NCI-H2196 treated with DMSO at 0.1 percent for 48 hours (cell line): ENCODE results near the gene IPCEF1.
"Not testable (repeated sequence)": the region's sequence is repeated elsewhere in the genome, so short reads cannot be mapped to it uniquely, and the experiment has no call there.

ENCODE experiments used
- DNase-seq: peaks from one replicate; lab custom pipeline; 2025; ENCODE audit not compliant: unreplicated experiment; lab: John Stamatoyannopoulos, UW

Gene IPCEF1

GRCh38 chr6:154337406-154338005, 19.1 kb downstream of the IPCEF1 start:
- DNase-seq, result no peak

DNA sequence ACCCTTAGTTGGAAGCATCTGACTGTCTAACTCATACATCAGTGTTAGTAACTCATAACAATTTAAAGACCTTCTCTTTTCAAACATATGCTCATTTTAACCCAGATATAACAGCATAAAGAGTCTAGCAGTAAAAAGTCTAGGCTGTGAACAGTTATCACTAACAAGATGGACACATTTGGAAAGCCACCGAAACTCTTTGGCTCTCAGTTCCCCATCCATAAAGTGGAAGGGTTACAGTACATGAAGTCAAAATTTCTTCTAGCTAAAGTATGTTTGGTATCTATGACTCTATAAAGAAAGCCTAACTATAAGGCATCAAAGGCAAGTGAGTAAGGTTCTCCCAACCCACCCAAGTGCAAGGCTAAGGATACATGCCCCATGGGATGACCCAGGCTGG, 22.5 kb downstream of the IPCEF1 start:
- not testable (repeated sequence) for DNase-seq

- no peak for DNase-seq
Measured at GRCh38 chr6:154331750-154332149, 24.9 kb downstream of the IPCEF1 start.

- no peak for DNase-seq
Measured at GRCh38 chr6:154329350-154330170, 27.0 kb downstream of the IPCEF1 start.

GRCh38 chr6:154327313-154327712, 29.3 kb downstream of the IPCEF1 start:
- not testable (repeated sequence) for DNase-seq

DNA sequence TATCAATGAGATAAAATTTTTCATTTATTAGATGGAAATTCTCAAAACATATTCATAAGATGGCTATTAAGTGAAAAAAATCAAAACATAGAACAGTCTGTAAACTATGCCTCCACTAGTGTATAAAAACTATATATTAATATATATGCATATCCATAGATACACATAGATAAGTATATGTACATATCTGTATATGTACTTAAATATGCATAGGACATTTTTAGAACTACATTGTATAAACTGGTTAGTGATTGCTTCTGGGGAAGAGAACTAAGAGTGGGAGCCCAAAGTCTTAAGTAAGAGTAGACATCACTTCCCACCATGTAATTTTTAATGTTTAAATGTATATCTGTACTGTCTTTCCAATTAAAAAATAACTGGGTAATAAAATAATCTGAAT, 31.5 kb downstream of the IPCEF1 start:
- no peak for DNase-seq

DNA sequence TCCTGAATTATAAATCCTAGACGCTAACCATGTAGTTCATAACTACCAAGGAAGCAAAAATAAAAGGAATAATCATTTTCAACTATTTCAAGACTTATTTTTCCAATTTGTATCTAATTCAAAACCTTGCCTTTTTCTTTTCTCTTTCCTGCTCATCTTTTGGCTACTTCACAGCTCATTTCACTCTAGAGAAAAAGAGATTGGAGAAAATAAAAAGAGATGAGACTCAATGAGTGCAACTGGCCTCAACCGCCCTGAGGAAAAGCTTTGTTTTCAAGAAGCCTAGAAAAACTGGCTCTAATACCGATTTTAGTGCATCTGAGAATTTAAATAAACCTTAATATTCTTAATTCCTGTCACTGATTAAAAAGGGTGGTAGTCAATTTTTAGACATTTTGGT, 36.4 kb downstream of the IPCEF1 start:
- DNase-seq, result no peak

DNA sequence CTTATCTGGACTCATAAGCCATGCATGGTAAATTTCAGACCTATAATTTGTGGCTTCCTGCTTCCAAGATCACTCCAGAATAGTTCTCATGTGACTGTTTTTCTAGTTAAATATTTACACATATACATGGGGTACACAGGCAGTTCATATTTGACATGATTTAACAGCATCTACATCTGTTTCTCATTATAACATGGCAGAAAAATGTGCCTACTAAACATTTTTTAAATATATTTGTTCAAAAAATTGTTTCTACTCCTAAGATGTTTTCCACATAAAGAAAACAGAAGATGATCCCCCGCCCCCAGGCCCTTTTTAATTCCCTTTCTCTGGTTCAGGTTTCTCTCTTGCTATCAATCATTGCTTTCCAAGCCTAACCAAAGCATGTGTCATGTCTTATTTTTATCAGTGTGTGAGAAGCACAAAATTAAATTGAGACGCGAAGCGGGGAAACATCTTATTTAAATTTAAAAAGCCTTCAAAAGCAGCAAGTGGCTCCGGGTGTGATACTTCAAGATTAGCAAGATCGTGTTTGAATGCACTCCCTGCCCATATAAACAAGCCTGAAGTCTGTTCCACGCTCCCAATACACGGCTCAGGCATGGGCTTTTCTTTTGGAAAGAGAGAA, 37.3 kb downstream of the IPCEF1 start:
- no peak for DNase-seq

DNA sequence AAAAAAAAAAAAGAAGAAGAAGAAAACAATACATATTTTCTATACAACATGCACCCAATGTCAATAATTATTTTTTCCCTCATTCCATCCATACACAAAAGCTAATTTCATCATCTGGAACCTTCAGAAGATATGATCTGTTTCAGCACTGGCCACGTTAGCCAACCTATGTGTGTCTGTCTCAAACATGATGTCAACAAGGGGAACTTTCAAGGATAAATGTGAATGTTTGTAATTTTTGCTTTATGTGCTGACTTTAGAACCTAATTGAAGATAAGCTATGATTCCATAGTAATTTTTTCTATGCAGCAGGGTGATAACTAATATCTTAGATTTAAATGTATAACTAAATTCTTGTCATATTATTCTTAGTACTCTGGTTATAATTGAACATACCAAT, 37.9 kb downstream of the IPCEF1 start:
- DNase-seq, result no peak

DNA sequence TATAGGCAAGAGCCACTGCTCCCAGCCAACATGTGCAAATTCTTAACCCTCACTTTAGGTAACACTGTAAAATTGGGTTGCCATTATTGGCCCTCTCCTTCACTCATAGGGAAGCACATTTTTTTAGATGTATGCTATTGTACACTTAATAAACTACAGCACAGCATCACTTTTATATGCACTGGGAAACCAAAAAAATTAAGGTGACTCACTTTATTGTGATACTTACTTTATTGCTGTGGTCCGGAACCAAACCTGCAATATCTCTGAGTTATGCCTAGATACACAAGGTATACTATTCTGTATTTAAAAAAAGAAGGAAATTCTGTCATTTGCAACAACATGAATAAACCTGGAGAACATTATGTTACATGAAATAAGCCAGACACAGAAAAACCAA, 40.5 kb downstream of the IPCEF1 start:
- DNase-seq, result no peak

DNA sequence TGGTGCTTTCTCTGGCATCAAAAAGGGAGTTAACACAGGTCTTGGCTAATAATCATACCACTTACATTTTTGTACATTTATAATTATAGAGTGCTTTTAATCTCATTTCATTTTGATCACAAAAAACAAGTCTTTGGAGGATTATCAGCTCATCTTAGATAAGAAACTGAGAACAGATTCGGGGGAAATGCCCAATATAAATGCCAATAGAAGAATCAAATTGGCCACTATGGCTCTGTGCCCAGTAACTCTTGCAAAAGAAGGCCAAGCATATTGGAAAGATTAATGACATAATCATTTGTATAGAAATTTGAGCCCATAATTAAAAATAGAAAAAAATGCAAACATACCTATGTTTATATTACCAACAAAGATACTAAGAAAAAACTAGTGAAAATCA, 42.5 kb downstream of the IPCEF1 start:
- DNase-seq, result no peak

GRCh38 chr6:154308986-154309385, 47.6 kb downstream of the IPCEF1 start:
- no peak for DNase-seq

DNA sequence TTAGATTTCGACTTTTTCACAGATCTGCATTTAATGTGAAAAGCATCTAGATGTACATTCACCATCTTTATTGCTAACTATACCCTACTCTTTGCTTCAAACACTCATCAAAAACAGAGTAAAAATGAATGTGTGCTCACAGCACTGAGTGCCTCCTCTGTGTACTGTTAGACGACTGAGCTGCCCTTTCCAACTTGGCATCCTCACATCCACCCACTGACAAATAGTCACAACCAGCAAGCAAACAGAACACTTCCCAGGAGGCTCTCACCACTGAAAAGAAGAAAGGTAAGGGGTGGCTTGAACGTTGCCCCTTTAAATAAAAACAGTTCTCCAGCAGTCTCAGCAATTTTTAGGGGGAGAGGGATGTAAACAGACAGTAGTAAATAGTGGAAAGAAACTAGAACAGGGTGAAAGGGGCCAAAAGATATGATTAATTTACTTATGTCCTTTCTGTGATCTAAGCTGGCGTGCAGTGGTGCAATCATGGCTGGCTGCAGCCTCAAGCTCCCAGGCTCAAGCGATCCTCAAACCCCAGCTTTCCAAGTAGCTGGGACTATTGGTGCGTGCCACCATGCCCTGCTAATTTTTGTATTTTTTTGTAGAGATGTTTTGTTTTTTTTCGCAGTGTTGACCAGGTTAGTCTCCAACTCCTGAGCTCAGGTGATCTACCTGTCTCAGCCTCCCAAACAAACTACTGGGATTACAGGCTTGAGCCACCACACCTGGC, 48.7 kb downstream of the IPCEF1 start:
- no peak for DNase-seq

DNA sequence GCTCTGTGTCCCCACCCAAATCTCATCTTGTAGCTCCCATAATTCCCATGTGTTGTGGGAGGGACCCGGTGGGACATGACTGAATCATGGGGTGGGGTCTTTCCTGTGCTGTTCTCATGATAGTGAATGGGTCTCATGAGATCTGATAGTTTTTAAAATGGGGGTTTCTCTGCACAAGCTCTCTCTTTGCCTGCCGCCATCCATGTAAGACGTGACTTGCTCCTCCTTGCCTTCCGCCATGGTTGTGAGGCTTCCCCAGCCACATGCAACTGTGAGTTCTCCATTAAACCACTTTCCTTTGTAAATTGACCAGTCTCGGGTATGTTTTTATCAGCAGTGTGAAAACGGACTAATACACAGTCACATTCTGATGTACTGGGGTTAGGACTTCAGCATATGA, 49.5 kb downstream of the IPCEF1 start:
- not testable (repeated sequence) for DNase-seq

- no peak for DNase-seq
Measured at GRCh38 chr6:154306696-154307095, 49.9 kb downstream of the IPCEF1 start.

- DNase-seq, result no peak
Measured at GRCh38 chr6:154304191-154304590, 52.4 kb downstream of the IPCEF1 start.

DNA sequence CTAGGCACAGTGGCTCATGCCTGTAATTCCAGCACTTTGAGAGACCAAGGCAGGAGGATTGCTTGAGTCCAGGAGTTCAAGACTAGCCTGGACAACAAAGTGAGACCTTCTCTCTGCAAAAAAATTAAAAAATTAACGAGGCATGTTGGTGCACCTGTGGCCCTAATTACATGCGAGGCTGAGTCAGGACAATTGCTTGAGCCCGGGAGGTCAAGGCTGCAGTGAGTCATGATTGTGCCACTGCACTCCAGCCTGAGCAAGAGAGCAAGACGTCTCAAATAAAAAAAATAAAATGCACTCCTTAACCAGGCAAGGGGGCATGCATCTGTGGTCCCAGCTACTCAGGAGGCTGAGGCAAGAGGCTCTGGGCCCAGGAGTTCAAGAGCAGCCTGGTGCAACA, 53.0 kb downstream of the IPCEF1 start:
- DNase-seq, result not testable (repeated sequence)

- no peak for DNase-seq
Measured at GRCh38 chr6:154301839-154302752, 54.5 kb downstream of the IPCEF1 start.

DNA sequence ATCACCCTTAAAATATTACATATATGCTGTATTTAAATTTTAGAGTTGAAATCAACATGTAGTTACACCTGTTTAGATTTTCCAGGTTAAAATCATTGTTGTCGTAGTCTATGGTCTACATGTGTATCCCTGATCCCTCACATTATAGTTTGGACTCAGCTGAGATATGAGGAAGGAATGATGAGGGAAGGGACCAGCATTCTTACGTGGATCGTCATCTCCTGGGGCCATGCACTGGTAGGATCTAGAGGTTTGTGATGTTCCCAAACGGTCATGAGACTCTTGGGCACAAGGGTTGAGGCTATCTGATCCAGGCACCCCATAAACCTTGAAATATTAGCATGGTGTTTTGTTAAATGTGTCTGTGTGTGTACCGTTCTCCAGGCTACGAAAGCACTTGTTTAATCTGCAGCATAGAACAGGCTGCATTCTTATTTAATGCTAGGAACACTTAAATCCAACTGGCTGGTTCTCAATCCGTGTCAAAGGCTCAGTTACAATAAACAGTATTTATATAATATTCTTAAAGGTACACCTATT, 55.4 kb downstream of the IPCEF1 start:
- no peak for DNase-seq

- no peak for DNase-seq
Measured at GRCh38 chr6:154298297-154298696, 58.3 kb downstream of the IPCEF1 start.
